ENCODE results near the gene CEACAM8.
"Not testable (repeated sequence)": the region's sequence is repeated elsewhere in the genome, so short reads cannot be mapped to it uniquely, and the experiment has no call there.

The CEACAM8 gene

GRCh38 chr19:42613666-42614065 is 18.9 kb upstream of the CEACAM8 start:
- Histone ChIP-seq H4K20me1 (ENCODE audit: insufficient read depth, low read length) (no peaks in the 10 kb centered on the region; the same call in 1 of the 2 replicates), H2AFZ (ENCODE audit: low read length) (no peak overlapping the region)
- DNase-seq, result no peak

GRCh38 chr19:42610401-42610915 is 15.7 kb upstream of the CEACAM8 start:
- peaks cover 33% of the 10 kb centered on the region for H3K27me3 ChIP-seq (replicated peaks; ENCODE audit: insufficient read depth, low read length)
- not testable (repeated sequence) for H3K9me3 ChIP-seq (replicated peaks; ENCODE audit: insufficient read depth, low read length); DNase-seq; H3K9me2 ChIP-seq (replicated peaks; ENCODE audit: insufficient read depth, low read length); H3K27ac ChIP-seq (ENCODE audit: low read length); H3F3A ChIP-seq (ENCODE audit: insufficient read depth, low read length); H3K9ac ChIP-seq (ENCODE audit: low read length); H3K4me3 ChIP-seq (ENCODE audit: low read length); H3K36me3 ChIP-seq (replicated peaks; ENCODE audit: insufficient read depth, low read length); H3K4me1 ChIP-seq (ENCODE audit: low read length); H3K79me2 ChIP-seq (ENCODE audit: low read length); H2AFZ ChIP-seq (ENCODE audit: low read length); H3K4me2 ChIP-seq (ENCODE audit: low read depth, low read length); H4K20me1 ChIP-seq (ENCODE audit: insufficient read depth, low read length)

More at GRCh38 chr19:42613666-42614065, 18.9 kb upstream of the CEACAM8 start:
- Histone ChIP-seq H3K4me1 (ENCODE audit: low read length) (no peaks in the 10 kb centered on the region), H3K79me2 (ENCODE audit: low read length) (no peaks in the 10 kb centered on the region), H3K4me2 (ENCODE audit: low read depth, low read length) (no peak overlapping the region), H3K9me3 (replicated peaks; ENCODE audit: insufficient read depth, low read length) (no peaks in the 10 kb centered on the region), H3K9me2 (replicated peaks; ENCODE audit: insufficient read depth, low read length) (no peaks in the 10 kb centered on the region), H3K9ac (ENCODE audit: low read length) (no peak overlapping the region), H3F3A (ENCODE audit: insufficient read depth, low read length) (no peaks in the 10 kb centered on the region), H3K4me3 (ENCODE audit: low read length) (no peak overlapping the region), H3K36me3 (replicated peaks; ENCODE audit: insufficient read depth, low read length) (no peaks in the 10 kb centered on the region), H3K27me3 (replicated peaks; ENCODE audit: insufficient read depth, low read length) (peaks cover 22% of the 10 kb centered on the region), H3K27ac (ENCODE audit: low read length) (no peak overlapping the region)
- no peak for TF ChIP-seq EZH2 (optimal IDR thresholded peaks at IDR 0.05; ENCODE audit: low read depth, low read length)
- no peak for TF ChIP-seq CTCF (IDR thresholded peaks at IDR 0.05; ENCODE audit: low read length)
- no peak for TF ChIP-seq EZH2phosphoT487 (IDR thresholded peaks at IDR 0.05; ENCODE audit: low read length)

- H3F3A ChIP-seq (ENCODE audit: insufficient read depth, low read length), result no peaks in the 10 kb centered on the region
- no peak overlapping the region for H3K27ac ChIP-seq (ENCODE audit: low read length)
- H3K79me2 ChIP-seq (ENCODE audit: low read length), result no peaks in the 10 kb centered on the region
- no peak overlapping the region for H3K4me3 ChIP-seq (ENCODE audit: low read length)
- no peaks in the 10 kb centered on the region for H3K4me1 ChIP-seq (ENCODE audit: low read length)
- no peaks in the 10 kb centered on the region for H3K36me3 ChIP-seq (replicated peaks; ENCODE audit: insufficient read depth, low read length)
- no peak overlapping the region for H3K4me2 ChIP-seq (ENCODE audit: low read depth, low read length)
- H3K27me3 ChIP-seq (replicated peaks; ENCODE audit: insufficient read depth, low read length), result peaks cover 33% of the 10 kb centered on the region
- TF ChIP-seq EZH2 (optimal IDR thresholded peaks at IDR 0.05; ENCODE audit: low read depth, low read length) (no peak), EZH2phosphoT487 (IDR thresholded peaks at IDR 0.05; ENCODE audit: low read length) (no peak), CTCF (IDR thresholded peaks at IDR 0.05; ENCODE audit: low read length) (peak; percentile 91)
- no peak overlapping the region for H2AFZ ChIP-seq (ENCODE audit: low read length)
- H4K20me1 ChIP-seq (ENCODE audit: insufficient read depth, low read length), result no peaks in the 10 kb centered on the region; the same call in 1 of the 2 replicates
- H3K9me2 ChIP-seq (replicated peaks; ENCODE audit: insufficient read depth, low read length), result no peaks in the 10 kb centered on the region
- H3K9ac ChIP-seq (ENCODE audit: low read length), result no peak overlapping the region
- DNase-seq, result peak; percentile 47
- H3K9me3 ChIP-seq (replicated peaks; ENCODE audit: insufficient read depth, low read length), result no peaks in the 10 kb centered on the region
Measured at GRCh38 chr19:42606660-42607351, 12.1 kb upstream of the CEACAM8 start.

GRCh38 chr19:42601811-42602443 is 7.2 kb upstream of the CEACAM8 start:
- no peaks in the 10 kb centered on the region for H4K20me1 ChIP-seq (ENCODE audit: insufficient read depth, low read length)
- no peaks in the 10 kb centered on the region for H3F3A ChIP-seq (ENCODE audit: insufficient read depth, low read length)
- no peak overlapping the region for H3K27ac ChIP-seq (ENCODE audit: low read length)
- H3K4me2 ChIP-seq (ENCODE audit: low read depth, low read length), result no peak overlapping the region
- no peaks in the 10 kb centered on the region for H3K9me2 ChIP-seq (replicated peaks; ENCODE audit: insufficient read depth, low read length)
- H3K9ac ChIP-seq (ENCODE audit: low read length), result no peak overlapping the region
- H3K27me3 ChIP-seq (replicated peaks; ENCODE audit: insufficient read depth, low read length), result peaks cover 17% of the 10 kb centered on the region
- H3K9me3 ChIP-seq (replicated peaks; ENCODE audit: insufficient read depth, low read length), result no peaks in the 10 kb centered on the region
- peak; percentile 21 for DNase-seq
- no peak for TF ChIP-seq EZH2phosphoT487 (IDR thresholded peaks at IDR 0.05; ENCODE audit: low read length)
- TF ChIP-seq EZH2 (optimal IDR thresholded peaks at IDR 0.05; ENCODE audit: low read depth, low read length), result no peak
- no peak for TF ChIP-seq CTCF (IDR thresholded peaks at IDR 0.05; ENCODE audit: low read length)
- no peak overlapping the region for H2AFZ ChIP-seq (ENCODE audit: low read length)
- H3K4me3 ChIP-seq (ENCODE audit: low read length), result no peak overlapping the region
- H3K36me3 ChIP-seq (replicated peaks; ENCODE audit: insufficient read depth, low read length), result no peaks in the 10 kb centered on the region
- H3K4me1 ChIP-seq (ENCODE audit: low read length), result no peaks in the 10 kb centered on the region
- H3K79me2 ChIP-seq (ENCODE audit: low read length), result no peaks in the 10 kb centered on the region
